ENCODE results near the gene GRN. TPM values are rescaled to one million over a fixed set of nuclear protein-coding genes. Genes with fewer than 3 reads are reported as not detected.

GRN gene
- total and polyA plus RNA-seq, 2 donors (not counting 3 experiments of a cell fraction or from before 2014, with no cell fraction given): 343 to 1,034 TPM

DNA sequence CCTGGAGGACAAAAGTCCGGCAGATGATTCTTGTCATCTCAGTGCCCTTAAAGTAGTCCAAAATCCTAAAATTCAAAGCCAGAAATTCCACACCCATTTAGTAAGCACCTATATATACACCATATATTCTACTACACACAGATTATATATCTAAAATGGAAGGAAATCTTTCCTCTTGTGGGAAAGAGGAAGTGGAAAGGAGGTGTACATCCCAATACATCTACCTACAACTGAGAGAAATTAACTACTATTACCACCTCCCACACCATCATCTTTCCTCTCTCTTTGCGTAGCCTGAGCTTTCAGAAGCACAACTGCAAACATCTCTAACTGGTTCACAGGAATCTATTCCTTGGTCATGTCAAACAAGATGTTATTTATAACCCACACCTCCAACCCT lies 49.7 kb downstream of the GRN start:
- BruUV-seq (replicated peaks): no TSS peak
- Histone ChIP-seq H3K9me3 (replicated peaks; ENCODE audit: control insufficient read depth, insufficient read depth, low read length) (no peaks in the 10 kb centered on the region), H3K9me1 (replicated peaks; ENCODE audit: control insufficient read depth, extremely low read depth, insufficient read depth, low read length) (no peaks in the 10 kb centered on the region), H3K4me2 (ENCODE audit: insufficient read depth, low read length) (no peak overlapping the region), H3K9ac (replicated peaks; ENCODE audit: extremely low read depth, insufficient read depth, low read length) (no peak overlapping the region), H3K27ac (ENCODE audit: insufficient read depth, low read depth, low read length) (no peak overlapping the region), H2AFZ (ENCODE audit: low read depth, low read length) (no peak overlapping the region), H3K36me3 (ENCODE audit: control insufficient read depth in 2 of 2, extremely low read depth in 1 of 2, insufficient read depth in 2 of 2, low read length in 2 of 2) (peaks cover 2 to 17% of the 10 kb centered on the region in 2 experiments), H3K4me3 (replicated peaks in 1 of 3; ENCODE audit: insufficient read depth in 1 of 3, low read depth in 1 of 3, low read length in 3 of 3) (no peak overlapping the region), H3K79me2 (ENCODE audit: control insufficient read depth, insufficient read depth, low read length) (no peaks in the 10 kb centered on the region), H3K4me1 (ENCODE audit: control insufficient read depth, extremely low read depth, insufficient read depth, low read length) (no peaks in the 10 kb centered on the region), H3K27me3 (ENCODE audit: control insufficient read depth in 2 of 2, insufficient read depth in 2 of 2, low read length in 2 of 2) (no peaks in the 10 kb centered on the region), H4K20me1 (replicated peaks; ENCODE audit: control insufficient read depth, extremely low read depth, insufficient read depth, low read length) (no peaks in the 10 kb centered on the region)
- DNase-seq (ENCODE audit: low read depth, low spot score) (no peak), FAIRE-seq (no peak)
- dilution Hi-C loops (cut with MboI; ENCODE audit: extremely low pct_ligation_motif_present, low sequenced_read_pairs): no loop called here
- intact Hi-C loops (cut with micrococcal nuclease): no loop called here
- ChIA-PET POLR2A (no interaction called here), CTCF (interaction anchor here (9.2 kb wide), 1 partner anchor 128 kb away, joined by 86 read pairs; no protein-coding TSS in a partner anchor)
- TF ChIP-seq POLR2AphosphoS5 (IDR thresholded peaks at IDR 0.05; ENCODE audit: insufficient read depth, low read depth, low read length) (no peak), GATA2 (IDR thresholded peaks at IDR 0.05; ENCODE audit: insufficient read depth, insufficient read length, low read depth, low read length) (no peak), POLR2A (IDR thresholded peaks at IDR 0.05; ENCODE audit: low read depth, low read length) (no peak), FOS (IDR thresholded peaks at IDR 0.05; ENCODE audit: borderline replicate concordance, insufficient read depth, low read length) (no peak), EZH2 (IDR thresholded peaks at IDR 0.05; ENCODE audit: borderline replicate concordance, low read depth, low read length, severe bottlenecking) (no peak), MYC (IDR thresholded peaks at IDR 0.05; ENCODE audit: low read depth, low read length) (no peak), JUN (IDR thresholded peaks at IDR 0.05; ENCODE audit: borderline replicate concordance, insufficient read depth, insufficient read length, low read depth) (no peak)
- TF ChIP-seq, protein P1, sequence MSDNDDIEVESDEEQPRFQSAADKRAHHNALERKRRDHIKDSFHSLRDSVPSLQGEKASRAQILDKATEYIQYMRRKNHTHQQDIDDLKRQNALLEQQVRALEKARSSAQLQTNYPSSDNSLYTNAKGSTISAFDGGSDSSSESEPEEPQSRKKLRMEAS (IDR thresholded peaks at IDR 0.05; ENCODE audit: insufficient read depth, insufficient read length): no peak
- TF ChIP-seq, protein P2, sequence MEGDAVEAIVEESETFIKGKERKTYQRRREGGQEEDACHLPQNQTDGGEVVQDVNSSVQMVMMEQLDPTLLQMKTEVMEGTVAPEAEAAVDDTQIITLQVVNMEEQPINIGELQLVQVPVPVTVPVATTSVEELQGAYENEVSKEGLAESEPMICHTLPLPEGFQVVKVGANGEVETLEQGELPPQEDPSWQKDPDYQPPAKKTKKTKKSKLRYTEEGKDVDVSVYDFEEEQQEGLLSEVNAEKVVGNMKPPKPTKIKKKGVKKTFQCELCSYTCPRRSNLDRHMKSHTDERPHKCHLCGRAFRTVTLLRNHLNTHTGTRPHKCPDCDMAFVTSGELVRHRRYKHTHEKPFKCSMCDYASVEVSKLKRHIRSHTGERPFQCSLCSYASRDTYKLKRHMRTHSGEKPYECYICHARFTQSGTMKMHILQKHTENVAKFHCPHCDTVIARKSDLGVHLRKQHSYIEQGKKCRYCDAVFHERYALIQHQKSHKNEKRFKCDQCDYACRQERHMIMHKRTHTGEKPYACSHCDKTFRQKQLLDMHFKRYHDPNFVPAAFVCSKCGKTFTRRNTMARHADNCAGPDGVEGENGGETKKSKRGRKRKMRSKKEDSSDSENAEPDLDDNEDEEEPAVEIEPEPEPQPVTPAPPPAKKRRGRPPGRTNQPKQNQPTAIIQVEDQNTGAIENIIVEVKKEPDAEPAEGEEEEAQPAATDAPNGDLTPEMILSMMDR (IDR thresholded peaks at IDR 0.05; ENCODE audit: extremely low read depth in 1 of 2, insufficient read depth in 1 of 2, low read depth in 1 of 2, low read length in 2 of 2): no peak

Data from endothelial cell of umbilical vein (primary cell).